BE2C (cell line): ENCODE data around the gene LTO1.

ENCODE experiments used
- DNase-seq: peaks from one replicate; pipeline ENCODE4 v3.0.0-alpha.2; 2020
- H3K27me3 ChIP-seq: fragments of 250-450 bp; sonication (Bioruptor Pico); 2 replicates; pipeline ENCODE4 v1.5.1; 2020; ENCODE audit warnings: mild to moderate bottlenecking
- H3K36me3 ChIP-seq: fragments of 250-450 bp; sonication (Bioruptor Pico); 2 replicates; pipeline ENCODE4 v1.5.1; 2020; ENCODE audit warnings: mild to moderate bottlenecking
- H3K4me1 ChIP-seq: fragments of 250-450 bp; sonication (Bioruptor Pico); 2 replicates; pipeline ENCODE4 v1.5.1; 2020
- H3K4me3 ChIP-seq: 2 replicates; pipeline ENCODE4 v1.5.1; 2011; ENCODE audit warnings: low read depth, low read length
- H3K9me3 ChIP-seq: fragments of 250-450 bp; sonication (Bioruptor Pico); 2 replicates; pipeline ENCODE4 v1.5.1; 2020
- CTCF ChIP-seq: IDR thresholded peaks from 2 replicates; pipeline ENCODE4 v1.5.1; 2012; ENCODE audit warnings: mild to moderate bottlenecking, low read depth, low read length

The LTO1 gene

GRCh38 chr11:69707176-69707575, 32.0 kb upstream of the LTO1 start:
- Histone ChIP-seq H3K27me3 (peaks cover 4% of the 10 kb centered on the region; the same call in 1 of the 2 replicates), H3K4me3 (no peak overlapping the region), H3K9me3 (no peaks in the 10 kb centered on the region), H3K4me1 (peaks cover 2% of the 10 kb centered on the region; the same call in 1 of the 2 replicates), H3K36me3 (no peaks in the 10 kb centered on the region)
- TF ChIP-seq CTCF: no peak
- DNase-seq: no peak

GRCh38 chr11:69705901-69706787, 31.0 kb upstream of the LTO1 start:
- peaks cover 4% of the 10 kb centered on the region; the same call in 1 of the 2 replicates for H3K27me3 ChIP-seq

GRCh38 chr11:69705351-69705811, 30.2 kb upstream of the LTO1 start:
- no peak for DNase-seq
- no peaks in the 10 kb centered on the region for H3K36me3 ChIP-seq
- H3K27me3 ChIP-seq: peaks cover 4% of the 10 kb centered on the region; the same call in 1 of the 2 replicates
- TF ChIP-seq CTCF: no peak
- H3K4me1 ChIP-seq: peaks cover 7% of the 10 kb centered on the region
- no peaks in the 10 kb centered on the region for H3K9me3 ChIP-seq
- H3K4me3 ChIP-seq: peak overlapping the region; percentile 58

More at GRCh38 chr11:69705901-69706787, 31.0 kb upstream of the LTO1 start:
- TF ChIP-seq CTCF: no peak
- Histone ChIP-seq H3K9me3 (no peaks in the 10 kb centered on the region), H3K4me3 (no peak overlapping the region), H3K36me3 (no peaks in the 10 kb centered on the region), H3K4me1 (peaks cover 2% of the 10 kb centered on the region; the same call in 1 of the 2 replicates)
- DNase-seq: no peak

- H3K4me3 ChIP-seq: peak overlapping the region; percentile 58
- peaks cover 12% of the 10 kb centered on the region for H3K4me1 ChIP-seq
- H3K27me3 ChIP-seq: peaks cover 4% of the 10 kb centered on the region; the same call in 1 of the 2 replicates
- H3K9me3 ChIP-seq: no peaks in the 10 kb centered on the region
- H3K36me3 ChIP-seq: no peaks in the 10 kb centered on the region
- peak; percentile 77 for DNase-seq
- peak; percentile 64 for TF ChIP-seq CTCF
Observed at GRCh38 chr11:69704508-69705253, 29.5 kb upstream of the LTO1 start.

GRCh38 chr11:69703768-69704507, 28.8 kb upstream of the LTO1 start, which contains the start of gene FGF19:
Gene FGF19 (minus strand): TSS chr11:69704022. CDS start chr11:69703876, 146 bp downstream.
- TF ChIP-seq CTCF: no peak
- H3K27me3 ChIP-seq: peaks cover 4% of the 10 kb centered on the region; the same call in 1 of the 2 replicates
- no peaks in the 10 kb centered on the region for H3K36me3 ChIP-seq
- peaks cover 19% of the 10 kb centered on the region for H3K4me1 ChIP-seq
- peak within 1 kb of the TSS; percentile 58 for H3K4me3 ChIP-seq
- H3K9me3 ChIP-seq: no peaks in the 10 kb centered on the region
- no peak for DNase-seq
